Sigmoid colon (tissue), 7 donors: Measurements from ENCODE around the gene UNC80. TPM values are rescaled to one million over a fixed set of nuclear protein-coding genes. Genes with fewer than 3 reads are reported as not detected.

Experiments
- DNase-seq: peaks from one replicate; pipeline ENCODE4 v3.0.0-alpha.2; 2019
- H3K27ac ChIP-seq, 4 donors: fragments of 200-600 bp; sonication (generic); one replicate each; pipeline ENCODE4 v1.5.1; 2016 to 2019; ENCODE audit warnings: mild to moderate bottlenecking in 1 of 4
- H3K27me3 ChIP-seq, 3 donors: fragments of 200-600 bp; sonication (generic); one replicate each; pipeline ENCODE4 v1.5.1; 2019; ENCODE audit warnings: mild to moderate bottlenecking in 1 of 3
- H3K36me3 ChIP-seq, 4 donors: fragments of 200-600 bp; sonication (generic); one replicate each; pipeline ENCODE4 v1.5.1; 2016 to 2019
- H3K4me1 ChIP-seq, 4 donors: fragments of 200-600 bp; sonication (generic); one replicate each; pipeline ENCODE4 v1.5.1; 2017 to 2019
- H3K4me3 ChIP-seq, 4 donors: fragments of 200-600 bp; sonication (generic); one replicate each; pipeline ENCODE4 v1.5.1; 2017 to 2019; ENCODE audit warnings: mild to moderate bottlenecking in 2 of 4, moderate library complexity in 1 of 4
- H3K9me3 ChIP-seq, 4 donors: fragments of 200-600 bp in 3 of 4; sonication (generic) in 3 of 4; one replicate each; pipeline versions ENCODE4 v1.5.1 to v1.6.1; 2013 to 2019
- EP300 ChIP-seq, 4 donors: sonication (generic); formaldehyde crosslinking; IDR thresholded peaks; one replicate each; pipeline ENCODE4 v1.6.1; 2017; ENCODE audit warnings: antibody characterized with exemption in 4 of 4
- POLR2A ChIP-seq, 2 donors: fragments of 450-650 bp; IDR thresholded peaks; one replicate each; pipeline ENCODE4 v1.6.1; 2016; ENCODE audit warnings: antibody characterized with exemption in 2 of 2, mild to moderate bottlenecking in 2 of 2, moderate library complexity in 2 of 2
- POLR2AphosphoS5 ChIP-seq, 4 donors: sonication (generic); formaldehyde crosslinking; IDR thresholded peaks; one replicate each; pipeline ENCODE4 v1.6.1; 2017; ENCODE audit warnings: antibody characterized with exemption in 4 of 4
- WGBS, 2 donors: extraction: QIAGEN DNeasy Blood & Tissue Kit; methylation state at CpG; one replicate each; pipeline ENCODE4 v1.1.7; 2013; 5-methylcytosine and 5-hydroxymethylcytosine counted together
- intact Hi-C: fragments of 100-400 bp; cut with DNase I; formaldehyde crosslinking; loops from one replicate; pipeline ENCODE4 v1.15.1; 2023
- polyA plus RNA-seq, 3 donors: library from polyadenylated mRNA; stranded (reverse); fragments of 200-250 nt; gene quantifications; one replicate each; pipeline ENCODE4 v1.2.3, GENCODE V29; 2013
- total RNA-seq, 4 donors: library from RNA; depleted of rRNA; stranded (reverse); fragments of >200 nt; gene quantifications; one replicate each; pipeline ENCODE4 v1.1.0, GENCODE V29; 2016
- TF ChIP-seq, protein P1 (sequence below), 4 experiments: fragments of 450-650 bp in 3 of 4; fragments of 200-600 bp in 1 of 4; IDR thresholded peaks; one replicate each; pipeline ENCODE4 v1.5.1; 2016 to 2019; ENCODE audit warnings: antibody characterized with exemption in 4 of 4, mild to moderate bottlenecking in 3 of 4, moderate library complexity in 2 of 4
- donor health status: healthy with polysubstance abuse.
- donor health status: Bipolar disorder and iron deficiency.
- donor health status: healthy.

The UNC80 gene
- total and polyA plus RNA-seq, 7 donors = 0.26 to 2.4 (median 0.83) TPM; not detected in 2

DNA sequence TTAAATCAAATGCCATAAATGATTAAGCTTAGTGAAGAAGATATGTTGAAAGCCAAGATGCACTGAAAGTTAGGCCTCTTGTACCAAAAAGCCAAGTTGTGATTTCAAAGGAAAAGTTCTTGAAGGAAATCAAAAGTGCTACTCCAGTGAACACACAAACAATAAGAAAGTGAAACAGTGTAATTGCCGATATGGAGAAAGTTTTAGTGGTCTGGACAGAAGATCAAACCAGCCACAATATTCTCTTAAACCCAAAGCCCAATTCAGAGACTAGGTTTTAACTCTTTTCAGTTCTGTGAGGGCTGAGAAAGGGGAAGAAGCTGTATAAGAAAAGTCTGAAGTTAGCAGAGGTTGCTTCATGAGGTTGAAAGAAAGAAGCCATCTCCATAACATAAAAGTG, 129.0 kb downstream of the UNC80 start:
- intact Hi-C loops = no loop called here
- no peak overlapping the region for H3K27ac ChIP-seq
- peaks cover 0 to 4% (median 0%) of the 10 kb centered on the region in 4 donors for H3K9me3 ChIP-seq
- DNase-seq = no peak
- no peak for TF ChIP-seq POLR2A (IDR thresholded peaks at IDR 0.05)
- TF ChIP-seq, protein P1, sequence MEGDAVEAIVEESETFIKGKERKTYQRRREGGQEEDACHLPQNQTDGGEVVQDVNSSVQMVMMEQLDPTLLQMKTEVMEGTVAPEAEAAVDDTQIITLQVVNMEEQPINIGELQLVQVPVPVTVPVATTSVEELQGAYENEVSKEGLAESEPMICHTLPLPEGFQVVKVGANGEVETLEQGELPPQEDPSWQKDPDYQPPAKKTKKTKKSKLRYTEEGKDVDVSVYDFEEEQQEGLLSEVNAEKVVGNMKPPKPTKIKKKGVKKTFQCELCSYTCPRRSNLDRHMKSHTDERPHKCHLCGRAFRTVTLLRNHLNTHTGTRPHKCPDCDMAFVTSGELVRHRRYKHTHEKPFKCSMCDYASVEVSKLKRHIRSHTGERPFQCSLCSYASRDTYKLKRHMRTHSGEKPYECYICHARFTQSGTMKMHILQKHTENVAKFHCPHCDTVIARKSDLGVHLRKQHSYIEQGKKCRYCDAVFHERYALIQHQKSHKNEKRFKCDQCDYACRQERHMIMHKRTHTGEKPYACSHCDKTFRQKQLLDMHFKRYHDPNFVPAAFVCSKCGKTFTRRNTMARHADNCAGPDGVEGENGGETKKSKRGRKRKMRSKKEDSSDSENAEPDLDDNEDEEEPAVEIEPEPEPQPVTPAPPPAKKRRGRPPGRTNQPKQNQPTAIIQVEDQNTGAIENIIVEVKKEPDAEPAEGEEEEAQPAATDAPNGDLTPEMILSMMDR (IDR thresholded peaks at IDR 0.05) = no peak
- no peak for TF ChIP-seq POLR2AphosphoS5 (IDR thresholded peaks at IDR 0.05)
- TF ChIP-seq EP300 (IDR thresholded peaks at IDR 0.05) = no peak
- no peaks in the 10 kb centered on the region for H3K27me3 ChIP-seq
- 58 to 74% methylated on average over 1 of the region's 1 CpG for WGBS, 2 donors
- no peaks in the 10 kb centered on the region for H3K4me1 ChIP-seq
- no peak overlapping the region for H3K4me3 ChIP-seq
- no peaks in the 10 kb centered on the region for H3K36me3 ChIP-seq

DNA sequence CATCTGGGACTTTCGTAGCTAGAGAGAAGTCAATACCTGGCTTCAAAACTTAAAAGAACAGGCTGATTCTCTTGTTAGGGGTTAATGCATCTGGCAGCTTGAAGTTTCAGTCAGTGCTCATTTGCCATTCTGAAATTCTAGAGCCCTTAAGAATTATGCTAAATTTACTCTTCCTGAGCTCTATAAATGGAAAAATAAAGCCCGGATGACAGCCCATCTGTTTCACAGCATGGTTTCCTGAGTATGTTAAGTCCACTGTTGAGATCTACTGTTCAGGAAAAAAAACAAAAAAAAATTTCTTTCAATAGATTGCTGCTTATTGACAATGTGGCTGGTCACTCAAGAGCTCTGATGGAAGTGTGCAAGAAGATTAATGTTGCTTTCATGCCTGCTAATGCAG, 129.5 kb downstream of the UNC80 start:
- H3K4me3 ChIP-seq = no peak overlapping the region
- peaks cover 0 to 4% (median 0%) of the 10 kb centered on the region in 4 donors for H3K9me3 ChIP-seq
- TF ChIP-seq POLR2A (IDR thresholded peaks at IDR 0.05) (no peak), EP300 (IDR thresholded peaks at IDR 0.05) (no peak)
- H3K4me1 ChIP-seq = no peaks in the 10 kb centered on the region
- intact Hi-C loops = no loop called here
- DNase-seq = no peak
- 72 to 77% methylated on average over 2 of the region's 2 CpGs for WGBS, 2 donors
- H3K27me3 ChIP-seq = no peaks in the 10 kb centered on the region
- no peak overlapping the region for H3K27ac ChIP-seq
- no peaks in the 10 kb centered on the region for H3K36me3 ChIP-seq

DNA sequence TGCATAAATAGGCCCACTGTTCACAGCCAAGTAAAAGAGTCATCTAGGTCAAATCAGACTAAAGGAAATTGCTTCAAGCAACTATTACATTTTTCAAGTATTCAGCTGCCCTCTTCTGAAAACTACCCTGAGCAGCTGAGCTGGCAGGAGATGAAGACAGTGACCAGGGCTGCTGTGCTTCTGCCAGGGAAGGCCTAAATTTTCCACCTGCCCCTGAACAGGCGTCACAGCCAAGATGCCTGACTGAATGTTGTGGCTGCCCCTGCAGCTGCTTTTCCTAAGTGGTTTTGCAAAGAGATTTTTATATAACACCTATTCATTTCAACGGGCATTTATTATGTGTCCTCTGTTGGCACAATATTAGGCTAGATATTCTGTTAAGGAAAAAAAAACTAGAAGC, 134.1 kb downstream of the UNC80 start:
- 85 to 87% methylated on average over 2 of the region's 2 CpGs for WGBS, 2 donors
- Histone ChIP-seq H3K4me1 (no peaks in the 10 kb centered on the region), H3K27me3 (no peaks in the 10 kb centered on the region), H3K36me3 (no peaks in the 10 kb centered on the region), H3K9me3 (peaks cover 0 to 4% (median 0%) of the 10 kb centered on the region in 4 donors), H3K27ac (no peak overlapping the region), H3K4me3 (no peak overlapping the region)
- DNase-seq = no peak
- TF ChIP-seq EP300 (IDR thresholded peaks at IDR 0.05) (no peak), POLR2AphosphoS5 (IDR thresholded peaks at IDR 0.05) (no peak), POLR2A (IDR thresholded peaks at IDR 0.05) (no peak)
- TF ChIP-seq, protein P1 (IDR thresholded peaks at IDR 0.05) = no peak
- intact Hi-C loops = no loop called here

DNA sequence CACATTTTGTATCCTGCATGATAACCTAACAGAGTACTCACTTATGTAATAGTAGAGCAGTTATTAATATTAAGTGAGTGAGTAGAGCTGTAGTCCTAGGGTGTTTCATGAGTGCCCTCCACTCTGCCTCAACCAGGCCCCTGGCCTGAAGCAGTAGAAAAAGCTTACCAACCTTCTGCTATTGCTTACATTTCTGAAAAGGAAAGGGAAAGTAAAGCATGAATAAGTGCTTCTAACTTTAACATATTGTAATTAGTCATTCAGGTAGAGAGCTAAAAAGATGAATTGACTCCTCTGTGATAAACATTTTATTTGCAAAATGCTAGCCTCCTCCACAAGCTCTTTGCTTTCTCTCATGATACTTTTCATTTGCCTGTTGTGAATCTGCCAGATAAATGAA, 136.1 kb downstream of the UNC80 start:
- TF ChIP-seq EP300 (IDR thresholded peaks at IDR 0.05) (no peak), POLR2A (IDR thresholded peaks at IDR 0.05) (no peak), POLR2AphosphoS5 (IDR thresholded peaks at IDR 0.05) (no peak)
- TF ChIP-seq, protein P1 (IDR thresholded peaks at IDR 0.05) = no peak
- intact Hi-C loops = no loop called here

DNA sequence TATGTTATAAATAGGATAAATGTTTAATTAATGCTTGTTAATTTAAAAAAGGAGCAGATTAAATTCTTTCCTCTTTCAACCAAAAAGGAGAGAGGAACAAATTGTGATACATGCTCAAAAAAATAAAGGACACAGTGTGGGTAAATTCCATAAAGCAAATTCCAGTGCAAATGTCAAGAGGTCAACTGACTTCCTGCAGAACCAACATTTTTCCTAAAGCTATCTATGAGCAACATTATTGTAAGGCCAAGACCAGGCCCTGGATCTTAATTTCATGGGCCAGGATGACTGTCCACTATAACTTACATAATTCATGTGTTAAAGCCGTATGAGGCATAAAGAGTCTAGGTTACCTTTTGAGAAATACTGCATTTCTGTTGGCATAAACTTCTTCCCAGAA, 136.9 kb downstream of the UNC80 start:
- H3K27me3 ChIP-seq = no peaks in the 10 kb centered on the region
- TF ChIP-seq, protein P1 (IDR thresholded peaks at IDR 0.05) = no peak
- no peak for TF ChIP-seq POLR2AphosphoS5 (IDR thresholded peaks at IDR 0.05)
- no peak for TF ChIP-seq EP300 (IDR thresholded peaks at IDR 0.05)
- TF ChIP-seq POLR2A (IDR thresholded peaks at IDR 0.05) = no peak
- H3K4me1 ChIP-seq = no peaks in the 10 kb centered on the region
- peaks cover 0 to 4% (median 0%) of the 10 kb centered on the region in 4 donors for H3K9me3 ChIP-seq
- no peak overlapping the region for H3K27ac ChIP-seq
- 93 to 95% methylated on average over 1 of the region's 1 CpG for WGBS, 2 donors
- H3K4me3 ChIP-seq = no peak overlapping the region
- intact Hi-C loops = no loop called here
- no peak for DNase-seq
- no peaks in the 10 kb centered on the region for H3K36me3 ChIP-seq

More for the DNA sequence above, 136.1 kb downstream of the UNC80 start:
- no peak for DNase-seq
- Histone ChIP-seq H3K9me3 (peaks cover 0 to 4% (median 0%) of the 10 kb centered on the region in 4 donors), H3K27ac (no peak overlapping the region), H3K36me3 (no peaks in the 10 kb centered on the region), H3K4me3 (no peak overlapping the region), H3K4me1 (no peaks in the 10 kb centered on the region), H3K27me3 (no peaks in the 10 kb centered on the region)
